OCI-LY7 (cell line): ENCODE data around the gene KDM6B. TPM values are rescaled to one million over a fixed set of nuclear protein-coding genes. Genes with fewer than 3 reads are reported as not detected.

ENCODE experiments used
- BruUV-seq: library from RNA; stranded (reverse); fragments of 400-500 nt; replicated peaks from 2 replicates; lab custom pipeline; 2021; lab: Mats Ljungman, UMichigan
- CTCF ChIA-PET: fragments of 300-600 bp; sonication (Branson Sonifier 250); formaldehyde crosslinking; loops from one replicate; lab custom pipeline; 2022; ENCODE audit warnings: antibody characterized with exemption; ENCODE audit not compliant: unreplicated experiment; lab: Charles Lee
- POLR2A ChIA-PET: fragments of 300-600 bp; sonication (Branson Sonifier 250); formaldehyde crosslinking; loops from one replicate; lab custom pipeline; 2022; ENCODE audit warnings: antibody characterized with exemption; lab: Charles Lee
- DNase-seq: peaks from one replicate; pipeline ENCODE4 v3.0.0-alpha.2; 2015; ENCODE audit warnings: low spot score
- H2AFZ ChIP-seq: fragments of 200-600 bp; sonication (generic), shearing (Covaris generic); 2 replicates; pipeline ENCODE4 v1.6.1; 2014; ENCODE audit warnings: mild to moderate bottlenecking, antibody characterized with exemption, low read length, moderate library complexity
- H3K27ac ChIP-seq: fragments of 200-600 bp; sonication (generic); 2 replicates; pipeline ENCODE4 v1.5.1; 2014; ENCODE audit warnings: mixed run types, low read depth, mild to moderate bottlenecking, moderate library complexity, low read length, inconsistent platforms; ENCODE audit not compliant: poor library complexity, severe bottlenecking
- H3K36me3 ChIP-seq: fragments of 200-600 bp; sonication (generic); 2 replicates; pipeline ENCODE4 v1.6.1; 2014; ENCODE audit warnings: mild to moderate bottlenecking, antibody characterized with exemption, low read length, moderate library complexity, mixed read lengths; ENCODE audit not compliant: insufficient read depth
- H3K4me1 ChIP-seq: fragments of 200-600 bp; sonication (generic); 2 replicates; pipeline ENCODE4 v1.5.1; 2014; ENCODE audit warnings: mild to moderate bottlenecking, low read length; ENCODE audit not compliant: insufficient read depth, poor library complexity, severe bottlenecking
- H3K4me2 ChIP-seq: fragments of 200-600 bp; sonication (generic); 2 replicates; pipeline ENCODE4 v1.6.1; 2014; ENCODE audit warnings: mild to moderate bottlenecking, low read length
- H3K4me3 ChIP-seq: fragments of 200-600 bp; sonication (generic); 2 replicates; pipeline ENCODE4 v1.5.1; 2014; ENCODE audit warnings: mild to moderate bottlenecking, low read depth, low read length; ENCODE audit not compliant: poor library complexity, severe bottlenecking
- H3K79me2 ChIP-seq: fragments of 200-600 bp; sonication (generic); 2 replicates; pipeline ENCODE4 v1.6.1; 2016; ENCODE audit warnings: low read depth, mild to moderate bottlenecking, low read length, moderate library complexity, mixed read lengths; ENCODE audit not compliant: insufficient read depth
- H3K9me2 ChIP-seq: fragments of 200-600 bp; sonication (generic); 2 replicates; pipeline ENCODE4 v1.6.1; 2016; ENCODE audit warnings: mild to moderate bottlenecking, low read length, mixed read lengths; ENCODE audit not compliant: insufficient read depth
- H3K9me3 ChIP-seq: fragments of 200-600 bp; sonication (generic); 2 replicates; pipeline ENCODE4 v1.6.1; 2014; ENCODE audit warnings: mild to moderate bottlenecking, mixed run types, low read length, mixed read lengths
- H4K20me1 ChIP-seq: fragments of 200-600 bp; sonication (generic); 2 replicates; pipeline ENCODE4 v1.6.1; 2014; ENCODE audit warnings: mild to moderate bottlenecking, antibody characterized with exemption, low read length, moderate library complexity, mixed read lengths; ENCODE audit not compliant: insufficient read depth
- EZH2phosphoT487 ChIP-seq: fragments of 200-600 bp; sonication (generic); IDR thresholded peaks from 2 replicates; pipeline ENCODE4 v1.6.1; 2018; ENCODE audit warnings: low read depth, borderline replicate concordance, mild to moderate bottlenecking, mixed run types, antibody characterized with exemption, low read length, moderate library complexity, mixed read lengths
- intact Hi-C: fragments of 100-400 bp; cut with micrococcal nuclease; formaldehyde crosslinking; loops from one replicate; pipeline ENCODE4 v1.10.0; 2022; ENCODE audit not compliant: unreplicated experiment
- total RNA-seq, 2 experiments: library from RNA; depleted of rRNA in 1 of 2; stranded (reverse); fragments of >200 nt in 1 of 2; shearing (Covaris generic) in 1 of 2; gene quantifications; 2 replicates each; pipeline ENCODE4 v1.2.3, GENCODE V29; 2014 to 2022
- TF ChIP-seq, protein P1 (sequence below): fragments of 200-600 bp; sonication (generic); conservative IDR thresholded peaks from 2 replicates; pipeline ENCODE4 v1.5.1; 2014; ENCODE audit warnings: mild to moderate bottlenecking, antibody characterized with exemption, low read length, moderate library complexity, mixed read lengths

The KDM6B gene
- total RNA-seq, 2 experiments from 2014 or later = 10.0 to 62.9 TPM

- peaks cover 20% of the 10 kb centered on the region; the same call in 1 of the 2 replicates for H4K20me1 ChIP-seq
Observed at GRCh38 chr17:7842380-7843256, 8.6 kb downstream of the KDM6B start.

GRCh38 chr17:7843257-7843535 is 9.2 kb downstream of the KDM6B start:
- peak overlapping the region; percentile 79 for H3K4me3 ChIP-seq
- peaks cover 36% of the 10 kb centered on the region; the same call in 1 of the 2 replicates for H3K36me3 ChIP-seq
- ChIA-PET CTCF (interaction anchor here (0.6 kb wide), 1 partner anchor 10 kb away, joined by 6 read pairs; no protein-coding TSS in a partner anchor), POLR2A (no interaction called here)
- H3K9me2 ChIP-seq = no peaks in the 10 kb centered on the region
- no TSS peak for BruUV-seq
- intact Hi-C loops = loop anchor here (1.0 to 5.0 kb wide), 2 partner anchors 8 to 361 kb away; partner anchors contain the start of genes POLR2A and SLC35G6
- no peak overlapping the region for H2AFZ ChIP-seq
- peaks cover 38% of the 10 kb centered on the region for H3K4me1 ChIP-seq
- DNase-seq = no peak
- no peaks in the 10 kb centered on the region for H3K9me3 ChIP-seq
- peaks cover 45% of the 10 kb centered on the region; the same call in 1 of the 2 replicates for H3K79me2 ChIP-seq
- H3K27ac ChIP-seq = peak overlapping the region; percentile 92
- peak overlapping the region; percentile 95 for H3K4me2 ChIP-seq
- peaks cover 20% of the 10 kb centered on the region; the same call in 1 of the 2 replicates for H4K20me1 ChIP-seq
- TF ChIP-seq, protein P1, sequence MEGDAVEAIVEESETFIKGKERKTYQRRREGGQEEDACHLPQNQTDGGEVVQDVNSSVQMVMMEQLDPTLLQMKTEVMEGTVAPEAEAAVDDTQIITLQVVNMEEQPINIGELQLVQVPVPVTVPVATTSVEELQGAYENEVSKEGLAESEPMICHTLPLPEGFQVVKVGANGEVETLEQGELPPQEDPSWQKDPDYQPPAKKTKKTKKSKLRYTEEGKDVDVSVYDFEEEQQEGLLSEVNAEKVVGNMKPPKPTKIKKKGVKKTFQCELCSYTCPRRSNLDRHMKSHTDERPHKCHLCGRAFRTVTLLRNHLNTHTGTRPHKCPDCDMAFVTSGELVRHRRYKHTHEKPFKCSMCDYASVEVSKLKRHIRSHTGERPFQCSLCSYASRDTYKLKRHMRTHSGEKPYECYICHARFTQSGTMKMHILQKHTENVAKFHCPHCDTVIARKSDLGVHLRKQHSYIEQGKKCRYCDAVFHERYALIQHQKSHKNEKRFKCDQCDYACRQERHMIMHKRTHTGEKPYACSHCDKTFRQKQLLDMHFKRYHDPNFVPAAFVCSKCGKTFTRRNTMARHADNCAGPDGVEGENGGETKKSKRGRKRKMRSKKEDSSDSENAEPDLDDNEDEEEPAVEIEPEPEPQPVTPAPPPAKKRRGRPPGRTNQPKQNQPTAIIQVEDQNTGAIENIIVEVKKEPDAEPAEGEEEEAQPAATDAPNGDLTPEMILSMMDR = no peak
- TF ChIP-seq EZH2phosphoT487 = no peak

More at GRCh38 chr17:7842380-7843256, 8.6 kb downstream of the KDM6B start:
- H3K4me2 ChIP-seq = peak overlapping the region; percentile 95
- peaks cover 48% of the 10 kb centered on the region; the same call in 1 of the 2 replicates for H3K79me2 ChIP-seq
- no peak overlapping the region for H2AFZ ChIP-seq
- peaks cover 40% of the 10 kb centered on the region for H3K4me1 ChIP-seq
- intact Hi-C loops = loop anchor here (1.0 to 5.0 kb wide), 2 partner anchors 7 to 360 kb away; partner anchors contain the start of genes POLR2A and SLC35G6
- H3K4me3 ChIP-seq = peak overlapping the region; percentile 79
- peak overlapping the region; percentile 92 for H3K27ac ChIP-seq
- DNase-seq = peak; percentile 75
- ChIA-PET CTCF (no interaction called here), POLR2A (interaction anchor here (0.5 to 0.6 kb wide), 2 partner anchors 387 to 768 kb away, joined by 3 to 4 read pairs; no protein-coding TSS in a partner anchor)
- H3K9me3 ChIP-seq = no peaks in the 10 kb centered on the region
- H3K9me2 ChIP-seq = no peaks in the 10 kb centered on the region
- H3K36me3 ChIP-seq = peaks cover 30% of the 10 kb centered on the region; the same call in 1 of the 2 replicates
- no TSS peak for BruUV-seq
- TF ChIP-seq, protein P1 = no peak
- no peak for TF ChIP-seq EZH2phosphoT487
